ENCODE data around the gene TBL1X.
A peak's percentile ranks its signal among the peaks of the same experiment; 100 is the strongest.

Gene TBL1X

GRCh38 chrX:9676738-9677097 is 211.9 kb downstream of the TBL1X start:
- TF ChIP-seq CTCF (IDR thresholded peaks at IDR 0.05; ENCODE audit: low read depth, low read length): no peak
- Histone ChIP-seq H3K27me3 (no peaks in the 10 kb centered on the region), H3K4me3 (ENCODE audit: low read depth, low read length) (no peak overlapping the region), H3K4me1 (no peaks in the 10 kb centered on the region), H3K36me3 (no peaks in the 10 kb centered on the region), H3K9me3 (no peaks in the 10 kb centered on the region)
- no peak for DNase-seq

GRCh38 chrX:9677098-9677739 is 212.4 kb downstream of the TBL1X start:
- Histone ChIP-seq H3K27me3 (no peaks in the 10 kb centered on the region), H3K4me3 (ENCODE audit: low read depth, low read length) (no peak overlapping the region), H3K4me1 (no peaks in the 10 kb centered on the region), H3K36me3 (no peaks in the 10 kb centered on the region), H3K9me3 (no peaks in the 10 kb centered on the region)
- DNase-seq: no peak
- no peak for TF ChIP-seq CTCF (IDR thresholded peaks at IDR 0.05; ENCODE audit: low read depth, low read length)

GRCh38 chrX:9678215-9678965 is 213.5 kb downstream of the TBL1X start:
- no peak for DNase-seq
- TF ChIP-seq CTCF (IDR thresholded peaks at IDR 0.05; ENCODE audit: low read depth, low read length): no peak
- H3K9me3 ChIP-seq: no peaks in the 10 kb centered on the region
- no peaks in the 10 kb centered on the region for H3K36me3 ChIP-seq
- no peaks in the 10 kb centered on the region for H3K27me3 ChIP-seq
- no peaks in the 10 kb centered on the region for H3K4me1 ChIP-seq
- H3K4me3 ChIP-seq (ENCODE audit: low read depth, low read length): no peak overlapping the region

- TF ChIP-seq CTCF (IDR thresholded peaks at IDR 0.05; ENCODE audit: low read depth, low read length): no peak
- Histone ChIP-seq H3K9me3 (no peaks in the 10 kb centered on the region), H3K4me3 (ENCODE audit: low read depth, low read length) (no peak overlapping the region), H3K36me3 (no peaks in the 10 kb centered on the region), H3K27me3 (no peaks in the 10 kb centered on the region), H3K4me1 (no peaks in the 10 kb centered on the region)
- DNase-seq: no peak
Measured at GRCh38 chrX:9681011-9681410, 216.2 kb downstream of the TBL1X start.

GRCh38 chrX:9681422-9681821 is 216.6 kb downstream of the TBL1X start:
- Histone ChIP-seq H3K27me3 (no peaks in the 10 kb centered on the region), H3K4me3 (ENCODE audit: low read depth, low read length) (no peak overlapping the region), H3K36me3 (no peaks in the 10 kb centered on the region), H3K4me1 (no peaks in the 10 kb centered on the region), H3K9me3 (no peaks in the 10 kb centered on the region)
- no peak for TF ChIP-seq CTCF (IDR thresholded peaks at IDR 0.05; ENCODE audit: low read depth, low read length)
- no peak for DNase-seq

- Histone ChIP-seq H3K4me3 (ENCODE audit: low read depth, low read length) (no peak overlapping the region), H3K36me3 (no peaks in the 10 kb centered on the region), H3K4me1 (no peaks in the 10 kb centered on the region), H3K27me3 (no peaks in the 10 kb centered on the region), H3K9me3 (no peaks in the 10 kb centered on the region)
- 0 out of 2 replicates have a peak, but pooled peaks have one; percentile 12 for TF ChIP-seq CTCF (IDR thresholded peaks at IDR 0.05; ENCODE audit: low read depth, low read length)
- DNase-seq: no peak
Measured at GRCh38 chrX:9682456-9682855, 217.6 kb downstream of the TBL1X start.

Data from BE2C (cell line).